HCT116 (cell line): Measurements from ENCODE around the gene CBFA2T3. TPM values are rescaled to one million over a fixed set of nuclear protein-coding genes. Genes with fewer than 3 reads are reported as not detected.

Experiments used
- ATAC-seq: fragments of 200-7000 bp; cut with Tn5 transposase; 2 replicates; pipeline ENCODE4 v1.9.1; 2020; ENCODE audit warnings: mild to moderate bottlenecking, moderate library complexity
- BruUV-seq: library from RNA; stranded (reverse); fragments of 400-500 nt; replicated peaks from 2 replicates; lab custom pipeline; 2021; lab: Mats Ljungman, UMichigan
- CTCF ChIA-PET: fragments of 300-600 bp; sonication (Branson Sonifier 250); formaldehyde crosslinking; loops from one replicate; lab custom pipeline; 2021; ENCODE audit warnings: antibody characterized with exemption; lab: Charles Lee
- POLR2A ChIA-PET: fragments of 300-600, 350-600 bp; sonication (Branson Sonifier 250); formaldehyde crosslinking; loops from one replicate; lab custom pipeline; 2021; ENCODE audit warnings: antibody characterized with exemption; lab: Charles Lee
- RAD21 ChIA-PET, 2 experiments: fragments of 300-600 bp; sonication (Branson Sonifier 250); formaldehyde crosslinking; loops; one replicate each; lab custom pipeline; 2023; ENCODE audit warnings: low total read pairs in 2 of 2; ENCODE audit not compliant: uncharacterized antibody in 2 of 2, unreplicated experiment in 2 of 2, low non-redundant PET in 1 of 2; lab: Charles Lee
- DNase-seq: peaks from one replicate; pipeline ENCODE4 v3.0.0-alpha.2; 2010; ENCODE audit warnings: low read depth, low spot score
- H2AFZ ChIP-seq: fragments of 200-600 bp; shearing (Covaris generic), sonication (generic); 2 replicates; pipeline ENCODE4 v1.6.1; 2017; ENCODE audit warnings: low read depth, mixed run types, mixed read lengths, antibody characterized with exemption, low read length; ENCODE audit not compliant: poor library complexity, severe bottlenecking
- H3K27ac ChIP-seq: 2 replicates; pipeline ENCODE4 v1.5.1; 2012; ENCODE audit warnings: low read depth, low read length
- H3K27me3 ChIP-seq: fragments of 200-600 bp; sonication (generic); 2 replicates; pipeline ENCODE4 v1.6.1; 2016; ENCODE audit warnings: mixed run types, low read length, mixed read lengths; ENCODE audit not compliant: insufficient read depth
- H3K36me3 ChIP-seq, 2 experiments: fragments of 200-500 bp in 1 of 2; fragments of 200-600 bp in 1 of 2; sonication (Bioruptor generic) in 1 of 2; sonication (generic) in 1 of 2; 2 replicates each; pipeline versions ENCODE4 v1.5.1 to v1.6.1; 2014 to 2016; ENCODE audit warnings: low read length in 2 of 2, inconsistent platforms in 1 of 2, mixed read lengths in 1 of 2, mixed run types in 1 of 2; ENCODE audit not compliant: insufficient read depth in 2 of 2, control insufficient read depth in 1 of 2
- H3K4me1 ChIP-seq, 2 experiments: fragments of 200-600 bp in 1 of 2; sonication (generic) in 1 of 2; 2 replicates each; pipeline versions ENCODE4 v1.5.1 to v1.6.1; 2012 to 2017; ENCODE audit warnings: low read length in 2 of 2, inconsistent platforms in 1 of 2, mild to moderate bottlenecking in 1 of 2, mixed read lengths in 1 of 2, mixed run types in 1 of 2, moderate library complexity in 1 of 2; ENCODE audit not compliant: insufficient read depth in 2 of 2, control insufficient read depth in 1 of 2
- H3K4me2 ChIP-seq: fragments of 200-600 bp; sonication (generic); 2 replicates; pipeline ENCODE4 v1.6.1; 2017; ENCODE audit warnings: mixed run types, low read length, mixed read lengths
- H3K4me3 ChIP-seq, 2 experiments: fragments of 200-600 bp in 1 of 2; sonication (generic) in 1 of 2; replicated peaks in 1 of 2; 2 replicates each; pipeline ENCODE4 v1.5.1; 2011 to 2016; ENCODE audit warnings: low read length in 2 of 2, control low read depth in 1 of 2, low read depth in 1 of 2, mild to moderate bottlenecking in 1 of 2, mixed read lengths in 1 of 2, mixed run types in 1 of 2
- H3K79me2 ChIP-seq: fragments of 200-600 bp; sonication (generic); 2 replicates; pipeline ENCODE4 v1.6.1; 2017; ENCODE audit warnings: mild to moderate bottlenecking, mixed run types, low read length, moderate library complexity, mixed read lengths; ENCODE audit not compliant: insufficient read depth
- H3K9ac ChIP-seq: fragments of 200-600 bp; sonication (generic); 2 replicates; pipeline ENCODE4 v1.6.1; 2016; ENCODE audit warnings: low read length, mixed read lengths
- H3K9me2 ChIP-seq: fragments of 200-600 bp; sonication (generic), shearing (Covaris generic); 2 replicates; pipeline ENCODE4 v1.6.1; 2017; ENCODE audit warnings: mixed run types, mild to moderate bottlenecking, moderate library complexity; ENCODE audit not compliant: insufficient read depth
- H3K9me3 ChIP-seq, 2 experiments: fragments of 200-500 bp in 1 of 2; fragments of 200-600 bp in 1 of 2; sonication (Bioruptor generic) in 1 of 2; sonication (generic) in 1 of 2; 2 replicates each; pipeline ENCODE4 v1.6.1; 2014 to 2017; ENCODE audit warnings: low read length in 2 of 2, mixed read lengths in 2 of 2, inconsistent platforms in 1 of 2, low read depth in 1 of 2, mild to moderate bottlenecking in 1 of 2, mixed run types in 1 of 2, moderate library complexity in 1 of 2; ENCODE audit not compliant: control insufficient read depth in 1 of 2, insufficient read depth in 1 of 2
- H4K20me1 ChIP-seq: fragments of 200-600 bp; sonication (generic), shearing (Covaris generic); 2 replicates; pipeline ENCODE4 v1.6.1; 2017; ENCODE audit warnings: mixed run types, mild to moderate bottlenecking, moderate library complexity; ENCODE audit not compliant: insufficient read depth
- ATF3 ChIP-seq: IDR thresholded peaks from 2 replicates; pipeline ENCODE4 v1.6.1; 2012
- CBX3 ChIP-seq: IDR thresholded peaks from 2 replicates; pipeline ENCODE4 v1.6.1; 2012; ENCODE audit warnings: low read depth
- CEBPB ChIP-seq: IDR thresholded peaks from 2 replicates; pipeline ENCODE4 v1.6.1; 2012; ENCODE audit warnings: low read depth
- CTCF ChIP-seq, 3 experiments: fragments of 200-600 bp in 1 of 3; sonication (generic) in 1 of 3; IDR thresholded peaks in 2 of 3; conservative IDR thresholded peaks in 1 of 3; 2 replicates each; pipeline ENCODE4 v1.5.1; 2012 to 2017; ENCODE audit warnings: low read depth in 2 of 3, low read length in 2 of 3, antibody characterized with exemption in 1 of 3, borderline replicate concordance in 1 of 3, control low read depth in 1 of 3, mild to moderate bottlenecking in 1 of 3, mixed read lengths in 1 of 3, mixed run types in 1 of 3, moderate library complexity in 1 of 3; ENCODE audit not compliant: insufficient read depth in 1 of 3
- EZH2phosphoT487 ChIP-seq: fragments of 200-600 bp; IDR thresholded peaks from 2 replicates; pipeline ENCODE4 v1.6.1; 2018; ENCODE audit warnings: antibody characterized with exemption, borderline replicate concordance
- MAX ChIP-seq: IDR thresholded peaks from 2 replicates; pipeline ENCODE4 v1.6.1; 2012
- POLR2A ChIP-seq: IDR thresholded peaks from 2 replicates; pipeline ENCODE4 v1.7.0; 2011; ENCODE audit warnings: borderline replicate concordance; ENCODE audit not compliant: insufficient read depth, insufficient read length; ENCODE audit errors: extremely low read depth
- POLR2AphosphoS5 ChIP-seq: IDR thresholded peaks from 2 replicates; pipeline ENCODE4 v1.6.1; 2011; ENCODE audit warnings: mild to moderate bottlenecking, low read depth, low read length, moderate library complexity
- RAD21 ChIP-seq: IDR thresholded peaks from 2 replicates; pipeline ENCODE4 v1.6.1; 2012; ENCODE audit warnings: low read depth, mild to moderate bottlenecking
- SP1 ChIP-seq: IDR thresholded peaks from 2 replicates; pipeline ENCODE4 v1.6.1; 2012; ENCODE audit warnings: low read depth
- SRF ChIP-seq: IDR thresholded peaks from 2 replicates; pipeline ENCODE4 v1.6.1; 2012; ENCODE audit warnings: low read depth
- YY1 ChIP-seq: IDR thresholded peaks from 2 replicates; pipeline ENCODE4 v1.6.1; 2011; ENCODE audit warnings: low read length, low read depth, moderate library complexity, mild to moderate bottlenecking; ENCODE audit not compliant: insufficient replicate concordance; ENCODE audit errors: extremely low read depth
- ZBTB33 ChIP-seq: IDR thresholded peaks from 2 replicates; pipeline ENCODE4 v1.6.1; 2011; ENCODE audit warnings: mild to moderate bottlenecking, low read length, moderate library complexity; ENCODE audit not compliant: insufficient replicate concordance; ENCODE audit errors: extremely low read depth
- ZFX ChIP-seq: fragments of 450-650 bp; IDR thresholded peaks from 2 replicates; pipeline ENCODE4 v1.6.1; 2017
- ZNF274 ChIP-seq: fragments of 200-500 bp; sonication (Bioruptor generic); IDR thresholded peaks from 2 replicates; pipeline ENCODE4 v1.6.1; 2014; ENCODE audit warnings: mild to moderate bottlenecking, low read depth, low read length, inconsistent platforms
- intact Hi-C: fragments of 100-400 bp; cut with micrococcal nuclease; formaldehyde crosslinking; loops from 2 replicates; pipeline ENCODE4 v1.10.0; 2022
- total RNA-seq: library from RNA; stranded (reverse); gene quantifications from one replicate; pipeline ENCODE4 v1.2.1, GENCODE V29; 2021; ENCODE audit not compliant: unreplicated experiment

The CBFA2T3 gene
- total RNA-seq, 1 experiment from 2014 or later: 19.1 TPM

- H3K27ac ChIP-seq: no peak overlapping the region
- ChIA-PET POLR2A (no interaction called here), RAD21 (no interaction called here), CTCF (no interaction called here)
- no peak for DNase-seq
- no peak overlapping the region for H3K4me2 ChIP-seq
- H3K9me2 ChIP-seq: no peaks in the 10 kb centered on the region
- no peaks in the 10 kb centered on the region for H3K36me3 ChIP-seq
- no TSS peak for BruUV-seq
- ATAC-seq: no peak
- H3K4me3 ChIP-seq: no peak overlapping the region
- TF ChIP-seq MAX (no peak), CTCF (IDR thresholded peaks at IDR 0.05 in 2 of 3, conservative IDR thresholded peaks at IDR 0.05 in 1 of 3; ENCODE audit: borderline replicate concordance in 1 of 3, insufficient read depth in 1 of 3, low read depth in 2 of 3, low read length in 2 of 3) (no peak), CEBPB (no peak), POLR2A (no peak), EZH2phosphoT487 (no peak), SRF (no peak), CBX3 (no peak), YY1 (no peak), ATF3 (no peak), SP1 (no peak), ZFX (no peak), POLR2AphosphoS5 (no peak), RAD21 (no peak), ZBTB33 (no peak), ZNF274 (no peak)
- no peaks in the 10 kb centered on the region for H3K4me1 ChIP-seq
- H3K27me3 ChIP-seq: peaks cover 13% of the 10 kb centered on the region; the same call in 1 of the 2 replicates
- H3K9me3 ChIP-seq: no peaks in the 10 kb centered on the region
- intact Hi-C loops: no loop called here
- H3K9ac ChIP-seq: no peak overlapping the region
- no peak overlapping the region for H2AFZ ChIP-seq
- no peaks in the 10 kb centered on the region for H4K20me1 ChIP-seq
- no peaks in the 10 kb centered on the region for H3K79me2 ChIP-seq
Observed at GRCh38 chr16:88974916-88975215, 2.1 kb downstream of the CBFA2T3 start.
